ENCODE results near the gene IL17RB.

- TF ChIP-seq CTCF (conservative IDR thresholded peaks at IDR 0.05; ENCODE audit: low read length) (no peak), EZH2phosphoT487 (IDR thresholded peaks at IDR 0.05; ENCODE audit: borderline replicate concordance, low read depth, low read length) (no peak)
Observed at GRCh38 chr3:53815651-53816050, 30.7 kb upstream of the IL17RB start.

Data from OCI-LY7 (cell line).